ENCODE data around the gene MAMDC4.

DNA sequence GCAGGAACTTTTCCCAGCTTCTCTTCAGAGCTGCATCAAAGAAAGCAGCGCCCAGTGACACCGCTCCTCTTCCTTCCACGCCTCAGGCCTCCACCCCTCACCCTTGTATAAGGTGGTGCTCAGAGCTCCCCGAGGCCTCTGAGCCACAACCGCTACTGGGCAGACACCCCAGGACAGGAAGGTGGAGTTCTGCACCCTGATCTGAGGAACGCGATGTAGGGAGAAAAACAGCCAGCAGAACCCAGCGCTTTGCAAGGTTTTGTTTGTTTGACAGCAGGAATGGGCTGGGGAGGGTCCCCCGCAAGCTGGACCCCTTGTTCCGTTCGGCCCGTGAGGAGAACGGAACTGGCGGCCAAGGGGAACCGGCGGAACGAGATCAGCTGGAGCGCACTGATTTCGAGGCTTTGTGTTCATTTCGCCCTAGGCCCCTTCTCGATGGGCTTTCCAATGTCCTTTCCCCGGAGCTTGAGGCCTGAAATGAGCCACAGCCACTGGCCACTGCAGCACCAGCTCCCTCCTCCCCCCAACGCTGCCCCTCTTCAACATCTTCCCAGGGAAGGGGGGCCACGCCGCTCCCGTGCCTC, 9.8 kb downstream of the MAMDC4 start:
- TF ChIP-seq SPI1 (IDR thresholded peaks at IDR 0.05; ENCODE audit: borderline replicate concordance, low read depth), result no peak
- no peak for TF ChIP-seq GABPA (IDR thresholded peaks at IDR 0.05; ENCODE audit: low read depth)
- TF ChIP-seq, protein P1, sequence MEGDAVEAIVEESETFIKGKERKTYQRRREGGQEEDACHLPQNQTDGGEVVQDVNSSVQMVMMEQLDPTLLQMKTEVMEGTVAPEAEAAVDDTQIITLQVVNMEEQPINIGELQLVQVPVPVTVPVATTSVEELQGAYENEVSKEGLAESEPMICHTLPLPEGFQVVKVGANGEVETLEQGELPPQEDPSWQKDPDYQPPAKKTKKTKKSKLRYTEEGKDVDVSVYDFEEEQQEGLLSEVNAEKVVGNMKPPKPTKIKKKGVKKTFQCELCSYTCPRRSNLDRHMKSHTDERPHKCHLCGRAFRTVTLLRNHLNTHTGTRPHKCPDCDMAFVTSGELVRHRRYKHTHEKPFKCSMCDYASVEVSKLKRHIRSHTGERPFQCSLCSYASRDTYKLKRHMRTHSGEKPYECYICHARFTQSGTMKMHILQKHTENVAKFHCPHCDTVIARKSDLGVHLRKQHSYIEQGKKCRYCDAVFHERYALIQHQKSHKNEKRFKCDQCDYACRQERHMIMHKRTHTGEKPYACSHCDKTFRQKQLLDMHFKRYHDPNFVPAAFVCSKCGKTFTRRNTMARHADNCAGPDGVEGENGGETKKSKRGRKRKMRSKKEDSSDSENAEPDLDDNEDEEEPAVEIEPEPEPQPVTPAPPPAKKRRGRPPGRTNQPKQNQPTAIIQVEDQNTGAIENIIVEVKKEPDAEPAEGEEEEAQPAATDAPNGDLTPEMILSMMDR (IDR thresholded peaks at IDR 0.05; ENCODE audit: insufficient read depth, low read length), result no peak
